Kidney epithelial cell (primary cell): ENCODE measurements around the gene CSAG2. TPM values are rescaled to one million over a fixed set of nuclear protein-coding genes. Genes with fewer than 3 reads are reported as not detected.
"Not testable (repeated sequence)": the region's sequence is repeated elsewhere in the genome, so short reads cannot be mapped to it uniquely, and the experiment has no call there.

ENCODE experiments used
- DNase-seq: peaks from one replicate; pipeline ENCODE4 v3.0.0-alpha.2; 2010; ENCODE audit warnings: low read depth
- H3K27me3 ChIP-seq: 2 replicates; pipeline ENCODE4 v1.6.0; 2011; ENCODE audit warnings: low read length; ENCODE audit not compliant: control insufficient read depth, insufficient read depth
- H3K36me3 ChIP-seq: 2 replicates; pipeline ENCODE4 v1.5.1; 2011; ENCODE audit warnings: low read length; ENCODE audit not compliant: control insufficient read depth, insufficient read depth
- H3K4me3 ChIP-seq: 2 replicates; pipeline ENCODE4 v1.5.1; 2011; ENCODE audit warnings: low read depth, mild to moderate bottlenecking, control low read depth, low read length
- total RNA-seq: library from RNA; depleted of rRNA; stranded (reverse); fragments of >200 nt; gene quantifications from 2 replicates; pipeline ENCODE4 v1.2.3, GENCODE V29; 2015
- TF ChIP-seq, protein P1 (sequence below): IDR thresholded peaks from 2 replicates; pipeline ENCODE4 v1.5.1; 2011; ENCODE audit warnings: mild to moderate bottlenecking, moderate library complexity, low read length, control low read depth, inconsistent platforms; ENCODE audit not compliant: insufficient read depth, poor library complexity, severe bottlenecking

CSAG2 gene
- total RNA-seq, 1 donor from 2014 or later, result not detected

DNA sequence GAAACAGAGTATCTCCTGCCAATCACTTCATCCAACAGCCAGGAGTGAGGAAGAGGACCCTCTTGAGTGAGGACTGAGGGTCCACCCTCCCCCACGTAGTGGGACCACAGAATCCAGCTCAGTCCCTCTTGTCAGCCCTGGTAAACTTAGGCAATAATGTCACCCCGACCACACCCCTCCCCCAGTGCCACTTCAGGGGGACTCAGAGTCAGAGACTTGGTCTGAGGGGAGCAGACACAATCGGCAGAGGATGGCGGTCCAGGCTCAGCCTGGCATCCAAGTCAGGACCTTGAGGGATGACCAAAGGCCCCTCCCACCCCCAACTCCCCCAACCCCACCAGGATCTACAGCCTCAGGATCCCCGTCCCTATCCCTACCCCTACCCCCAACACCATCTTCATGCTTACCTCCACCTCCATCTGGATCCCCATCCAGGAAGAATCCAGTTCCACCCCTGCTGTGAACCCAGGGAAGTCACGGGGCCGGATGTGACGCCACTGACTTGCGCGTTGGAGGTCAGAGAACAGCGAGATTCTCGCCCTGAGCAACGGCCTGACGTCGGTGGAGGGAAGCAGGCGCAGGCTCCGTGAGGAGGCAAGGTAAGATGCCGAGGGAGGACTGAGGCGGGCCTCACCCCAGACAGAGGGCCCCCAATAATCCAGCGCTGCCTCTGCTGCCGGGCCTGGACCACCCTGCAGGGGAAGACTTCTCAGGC, 24.3 kb upstream of the CSAG2 start, which contains the start of the genes CSAG1 and MAGEA12:
CSAG1 (minus strand) TSS at position 461 of the 715 bp plus-strand sequence. CDS start 1,261 bp downstream, outside the sequence.
MAGEA12 (plus strand) TSS at position 497 of the 715 bp plus-strand sequence. CDS start 2,405 bp downstream, outside the sequence.
- Histone ChIP-seq H3K36me3 (no peaks in the 10 kb centered on the region), H3K4me3 (no peak within 1 kb of the TSS), H3K27me3 (no peaks in the 10 kb centered on the region)
- no peak for DNase-seq
- TF ChIP-seq, protein P1, sequence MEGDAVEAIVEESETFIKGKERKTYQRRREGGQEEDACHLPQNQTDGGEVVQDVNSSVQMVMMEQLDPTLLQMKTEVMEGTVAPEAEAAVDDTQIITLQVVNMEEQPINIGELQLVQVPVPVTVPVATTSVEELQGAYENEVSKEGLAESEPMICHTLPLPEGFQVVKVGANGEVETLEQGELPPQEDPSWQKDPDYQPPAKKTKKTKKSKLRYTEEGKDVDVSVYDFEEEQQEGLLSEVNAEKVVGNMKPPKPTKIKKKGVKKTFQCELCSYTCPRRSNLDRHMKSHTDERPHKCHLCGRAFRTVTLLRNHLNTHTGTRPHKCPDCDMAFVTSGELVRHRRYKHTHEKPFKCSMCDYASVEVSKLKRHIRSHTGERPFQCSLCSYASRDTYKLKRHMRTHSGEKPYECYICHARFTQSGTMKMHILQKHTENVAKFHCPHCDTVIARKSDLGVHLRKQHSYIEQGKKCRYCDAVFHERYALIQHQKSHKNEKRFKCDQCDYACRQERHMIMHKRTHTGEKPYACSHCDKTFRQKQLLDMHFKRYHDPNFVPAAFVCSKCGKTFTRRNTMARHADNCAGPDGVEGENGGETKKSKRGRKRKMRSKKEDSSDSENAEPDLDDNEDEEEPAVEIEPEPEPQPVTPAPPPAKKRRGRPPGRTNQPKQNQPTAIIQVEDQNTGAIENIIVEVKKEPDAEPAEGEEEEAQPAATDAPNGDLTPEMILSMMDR, result no peak

DNA sequence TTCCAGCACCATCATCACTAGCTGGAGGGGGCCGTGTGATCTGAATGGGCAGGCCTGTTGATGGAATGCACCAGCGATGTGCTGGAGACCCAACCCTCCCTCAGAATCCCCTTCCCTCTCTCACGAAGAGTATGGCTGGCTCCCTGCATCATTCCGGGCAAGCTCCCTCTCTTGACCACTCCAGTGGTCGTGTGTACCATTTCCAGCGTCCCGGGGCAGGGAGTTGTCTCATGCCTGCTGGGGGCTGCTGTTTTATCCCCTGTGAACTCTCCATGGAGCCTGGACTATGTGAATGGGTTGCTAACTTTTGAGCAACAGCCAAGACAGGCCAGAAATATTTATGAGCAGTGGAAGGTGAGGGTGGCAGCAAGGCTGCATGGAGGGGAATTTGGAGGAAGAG, 16.3 kb upstream of the CSAG2 start:
- no peak for DNase-seq
- H3K36me3 ChIP-seq, result no peaks in the 10 kb centered on the region
- TF ChIP-seq, protein P1, result no peak
- no peaks in the 10 kb centered on the region for H3K27me3 ChIP-seq
- no peak overlapping the region for H3K4me3 ChIP-seq

DNA sequence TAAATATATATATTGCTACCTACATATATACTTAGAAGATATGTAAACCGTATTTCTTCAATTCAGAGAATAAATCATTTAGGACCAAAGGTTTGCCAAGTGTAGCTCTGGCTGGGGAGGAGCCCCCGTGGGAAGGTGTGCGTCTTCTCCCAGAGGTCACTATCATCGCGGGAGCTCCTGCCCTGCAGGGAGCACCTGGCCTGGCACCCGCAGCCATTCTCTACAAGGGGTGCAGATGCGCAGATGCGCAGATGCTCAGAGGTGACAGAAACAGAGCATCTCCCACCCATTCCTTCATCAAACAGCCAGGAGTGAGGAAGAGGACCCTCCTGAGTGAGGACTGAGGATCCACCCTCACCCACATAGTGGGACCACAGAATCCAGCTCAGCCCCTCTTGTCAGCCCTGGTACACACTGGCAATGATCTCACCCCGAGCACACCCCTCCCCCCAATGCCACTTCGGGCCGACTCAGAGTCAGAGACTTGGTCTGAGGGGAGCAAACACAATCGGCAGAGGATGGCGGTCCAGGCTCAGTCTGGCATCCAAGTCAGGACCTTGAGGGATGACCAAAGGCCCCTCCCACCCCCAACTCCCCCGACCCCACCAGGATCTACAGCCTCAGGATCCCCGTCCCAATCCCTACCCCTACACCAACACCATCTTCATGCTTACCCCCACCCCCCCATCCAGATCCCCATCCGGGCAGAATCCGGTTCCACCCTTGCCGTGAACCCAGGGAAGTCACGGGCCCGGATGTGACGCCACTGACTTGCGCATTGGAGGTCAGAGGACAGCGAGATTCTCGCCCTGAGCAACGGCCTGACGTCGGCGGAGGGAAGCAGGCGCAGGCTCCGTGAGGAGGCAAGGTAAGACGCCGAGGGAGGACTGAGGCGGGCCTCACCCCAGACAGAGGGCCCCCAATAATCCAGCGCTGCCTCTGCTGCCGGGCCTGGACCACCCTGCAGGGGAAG, 5.0 kb upstream of the CSAG2 start, which contains the start of gene MAGEA2B:
MAGEA2B (plus strand) TSS at position 814 of the 973 bp plus-strand sequence. CDS start 2,479 bp downstream, outside the sequence.
- H3K36me3 ChIP-seq, DNase-seq, H3K27me3 ChIP-seq, H3K4me3 ChIP-seq: not testable (repeated sequence)

DNA sequence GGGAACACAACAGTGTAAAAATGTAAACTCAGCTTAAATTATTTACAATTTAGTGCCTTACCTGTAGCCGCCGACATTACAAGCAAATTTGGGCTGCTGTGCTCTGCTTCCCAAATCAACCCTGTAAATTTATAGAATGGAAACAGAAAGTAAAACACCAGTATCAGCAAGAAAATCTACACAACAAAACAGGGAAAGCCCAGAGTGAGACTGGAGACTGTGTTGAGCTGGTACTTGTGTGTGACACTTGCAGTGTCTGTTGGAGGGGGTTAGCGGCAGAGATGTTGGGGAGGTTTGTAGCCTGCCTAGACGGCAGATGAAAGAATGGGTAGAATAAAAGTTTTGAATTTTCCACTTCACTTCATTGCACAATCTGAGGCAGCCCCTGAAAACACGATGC, 4.1 kb upstream of the CSAG2 start:
- H3K36me3 ChIP-seq, DNase-seq, H3K4me3 ChIP-seq, H3K27me3 ChIP-seq: not testable (repeated sequence)

DNA sequence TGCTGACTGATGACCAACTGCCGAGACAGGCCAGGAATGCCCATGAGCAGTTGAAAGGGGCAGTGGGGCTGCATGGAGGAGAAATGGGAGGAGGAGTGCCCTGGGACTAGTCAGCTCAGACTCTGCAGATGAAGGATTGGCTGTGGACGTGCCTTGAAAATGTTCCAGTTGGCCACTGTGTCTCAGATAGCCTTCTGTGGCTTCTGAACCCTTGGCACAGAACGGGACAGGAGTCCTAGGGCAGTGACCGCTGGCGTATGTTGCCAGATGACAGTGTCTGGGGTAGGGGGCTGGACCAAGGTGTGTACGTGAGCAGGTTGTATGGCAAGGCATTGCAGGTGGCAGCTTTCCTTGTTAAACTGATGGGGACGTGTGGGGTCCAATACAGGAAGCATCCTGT, 2.6 kb downstream of the CSAG2 start:
- not testable (repeated sequence) for H3K36me3 ChIP-seq, H3K27me3 ChIP-seq, DNase-seq

DNA sequence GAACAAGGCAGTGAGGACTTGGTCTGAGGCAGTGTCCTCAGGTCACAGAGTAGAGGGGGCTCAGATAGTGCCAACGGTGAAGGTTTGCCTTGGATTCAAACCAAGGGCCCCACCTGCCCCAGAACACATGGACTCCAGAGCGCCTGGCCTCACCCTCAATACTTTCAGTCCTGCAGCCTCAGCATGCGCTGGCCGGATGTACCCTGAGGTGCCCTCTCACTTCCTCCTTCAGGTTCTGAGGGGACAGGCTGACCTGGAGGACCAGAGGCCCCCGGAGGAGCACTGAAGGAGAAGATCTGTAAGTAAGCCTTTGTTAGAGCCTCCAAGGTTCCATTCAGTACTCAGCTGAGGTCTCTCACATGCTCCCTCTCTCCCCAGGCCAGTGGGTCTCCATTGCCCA, 8.7 kb downstream of the CSAG2 start:
- H3K27me3 ChIP-seq, H3K36me3 ChIP-seq, DNase-seq, H3K4me3 ChIP-seq: not testable (repeated sequence)

More for the DNA sequence above, 2.6 kb downstream of the CSAG2 start:
- H3K4me3 ChIP-seq, result not testable (repeated sequence)

DNA sequence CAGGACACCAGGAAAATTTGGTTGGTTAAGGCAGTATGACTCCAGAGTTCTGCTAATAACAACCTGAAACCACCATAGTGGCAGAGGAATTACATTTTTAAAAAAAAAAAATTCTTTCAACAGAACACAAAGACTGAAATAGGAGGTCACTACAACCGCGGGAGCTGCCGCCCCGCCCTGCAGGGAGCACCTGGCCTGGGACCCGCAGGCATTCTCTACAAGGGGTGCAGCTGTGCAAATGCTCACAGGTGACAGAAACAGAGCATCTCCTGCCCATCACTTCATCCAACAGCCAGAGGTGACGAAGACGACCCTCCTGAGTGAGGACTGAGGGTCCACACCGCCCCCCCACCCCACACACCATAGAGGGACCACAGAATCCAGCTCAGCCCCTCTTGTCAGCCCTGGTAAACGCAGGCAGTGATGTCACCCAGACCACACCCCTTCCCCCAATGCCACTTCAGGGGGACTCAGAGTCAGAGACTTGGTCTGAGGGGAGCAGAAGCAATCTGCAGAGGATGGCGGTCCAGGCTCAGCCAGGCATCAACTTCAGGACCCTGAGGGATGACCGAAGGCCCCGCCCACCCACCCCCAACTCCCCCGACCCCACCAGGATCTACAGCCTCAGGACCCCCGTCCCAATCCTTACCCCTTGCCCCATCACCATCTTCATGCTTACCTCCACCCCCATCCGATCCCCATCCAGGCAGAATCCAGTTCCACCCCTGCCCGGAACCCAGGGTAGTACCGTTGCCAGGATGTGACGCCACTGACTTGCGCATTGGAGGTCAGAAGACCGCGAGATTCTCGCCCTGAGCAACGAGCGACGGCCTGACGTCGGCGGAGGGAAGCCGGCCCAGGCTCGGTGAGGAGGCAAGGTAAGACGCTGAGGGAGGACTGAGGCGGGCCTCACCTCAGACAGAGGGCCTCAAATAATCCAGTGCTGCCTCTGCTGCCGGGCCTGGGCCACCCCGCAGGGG, 10.8 kb downstream of the CSAG2 start, which contains the start of gene MAGEA3:
MAGEA3 (plus strand) TSS at position 843 of the 980 bp plus-strand sequence. CDS start 2,039 bp downstream, outside the sequence.
- H3K27me3 ChIP-seq, H3K4me3 ChIP-seq, DNase-seq, H3K36me3 ChIP-seq: not testable (repeated sequence)

DNA sequence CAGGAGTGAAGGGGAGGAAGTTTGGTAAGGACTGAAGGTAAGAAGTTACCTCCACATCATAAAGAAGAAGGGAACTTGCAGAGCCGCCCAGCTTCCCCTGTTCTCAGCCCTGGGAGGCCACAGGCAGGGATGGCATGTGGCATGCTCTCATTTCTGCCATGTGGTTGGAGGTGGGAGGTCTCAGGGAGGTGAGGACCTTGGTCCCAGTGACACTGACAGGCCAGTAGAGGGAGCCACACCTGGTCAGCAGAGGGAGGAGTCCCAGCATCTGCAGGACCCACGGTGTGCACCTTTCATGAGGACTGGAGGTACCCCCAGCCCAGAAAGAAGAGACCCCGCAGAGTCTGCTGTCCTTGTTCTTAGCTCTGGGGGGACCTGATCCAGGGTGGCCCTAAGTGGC, 28.1 kb downstream of the CSAG2 start:
- not testable (repeated sequence) for H3K36me3 ChIP-seq, DNase-seq

DNA sequence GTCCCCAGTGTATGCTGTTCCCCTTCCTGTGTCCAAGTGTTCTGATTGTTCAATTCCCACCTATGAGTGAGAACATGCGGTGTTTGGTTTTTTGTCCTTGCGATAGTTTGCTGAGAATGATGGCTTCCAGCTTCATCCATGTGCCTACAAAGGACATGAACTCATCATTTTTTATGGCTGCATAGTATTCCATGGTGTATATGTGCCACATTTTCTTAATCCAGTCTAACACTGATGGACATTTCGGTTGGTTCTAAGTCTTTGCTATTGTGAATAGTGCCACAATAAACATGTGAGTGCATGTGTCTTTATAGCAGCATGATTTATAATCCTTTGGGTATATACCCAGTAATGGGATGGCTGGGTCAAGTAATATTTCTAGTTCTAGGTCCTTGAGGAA, 34.4 kb downstream of the CSAG2 start:
- not testable (repeated sequence) for DNase-seq, H3K36me3 ChIP-seq, H3K4me3 ChIP-seq, H3K27me3 ChIP-seq

More for the DNA sequence above, 28.1 kb downstream of the CSAG2 start:
- not testable (repeated sequence) for H3K4me3 ChIP-seq, H3K27me3 ChIP-seq
